Motor neuron (in vitro differentiated cells): ENCODE measurements around the gene OR5T1. TPM values are rescaled to one million over a fixed set of nuclear protein-coding genes. Genes with fewer than 3 reads are reported as not detected.

Experiments used
- ATAC-seq, 8 experiments: fragments of 200-7000 bp; cut with Tn5 transposase; replicated peaks in 6 of 8; 2 replicates each; pipeline ENCODE4 v1.8.0; 2021; ENCODE audit warnings: mild to moderate bottlenecking in 8 of 8, moderate library complexity in 8 of 8
- H3K27ac ChIP-seq, 2 donors: fragments of 250-450 bp; sonication (Bioruptor Pico); 2 replicates each; pipeline ENCODE4 v1.9.0; 2021; ENCODE audit warnings: antibody characterized with exemption in 2 of 2, mild to moderate bottlenecking in 2 of 2, moderate library complexity in 1 of 2
- H3K4me1 ChIP-seq, 2 donors: fragments of 250-450 bp; sonication (Bioruptor Pico); replicated peaks in 1 of 2; 2 replicates each; pipeline ENCODE4 v1.6.1; 2021; ENCODE audit warnings: antibody characterized with exemption in 2 of 2, mild to moderate bottlenecking in 2 of 2, moderate library complexity in 1 of 2
- H3K4me3 ChIP-seq, 5 donors: fragments of 250-450 bp; sonication (Bioruptor Pico); 2 replicates each; pipeline ENCODE4 v1.9.0; 2021; ENCODE audit warnings: antibody characterized with exemption in 5 of 5, mild to moderate bottlenecking in 5 of 5, moderate library complexity in 4 of 5
- WGBS, 10 experiments: fragments of 450-650 bp; shearing (Covaris generic); methylation state at CpG; one replicate each; pipeline ENCODE4 v1.0.0; 2022; 5-methylcytosine and 5-hydroxymethylcytosine counted together
- in situ Hi-C, 9 experiments: fragments of 400-800 bp; cut with MboI; loops; one replicate each; pipeline ENCODE4 v1.15.0; 2021; ENCODE audit warnings: low sequenced_read_pairs in 9 of 9, low pct_unique_long_range_greater_than_20kb in 2 of 9; ENCODE audit not compliant: unreplicated experiment in 9 of 9
- total RNA-seq, 8 experiments: library from RNA; unstranded; fragments of 300-600 nt; gene quantifications; 2 replicates each; pipeline versions ENCODE4 v1.2.3 to v1.2.4, GENCODE V29; 2022

Gene OR5T1
- under 1 TPM in 1 of 8 experiments, not detected in 7; 0.38 TPM for total RNA-seq

GRCh38 chr11:56273854-56274253, at the start of gene OR5T1:
Gene OR5T1 (plus strand): TSS chr11:56274154. CDS start chr11:56275639, 1,485 bp downstream.
- Histone ChIP-seq H3K27ac (no peak within 1 kb of the TSS), H3K4me3 (no peak within 1 kb of the TSS), H3K4me1 (no peaks in the 10 kb centered on the region)
- ATAC-seq = no peak
- in situ Hi-C loops = no loop called here

DNA sequence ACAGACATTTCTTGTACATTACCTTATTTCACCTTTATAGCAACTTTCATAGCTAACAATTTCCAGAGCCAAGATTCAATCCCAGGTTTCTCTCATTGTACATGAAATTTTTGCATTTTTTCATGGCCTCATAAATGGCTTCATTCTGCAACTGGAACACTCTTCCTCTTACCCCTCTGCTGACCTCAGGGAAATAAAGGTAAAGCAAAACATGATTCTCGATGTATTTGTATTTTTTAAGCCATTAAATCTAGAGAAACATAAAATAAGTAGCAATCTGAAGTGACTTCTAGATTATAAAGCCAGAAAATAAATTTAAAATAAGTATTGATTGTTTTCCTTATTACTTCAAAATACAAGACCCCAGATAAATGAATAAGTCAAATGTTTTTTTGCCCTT, 39.8 kb upstream of the OR5T1 start, which contains the start of gene OR5T2:
Gene OR5T2, minus strand, starts transcription at position 101 of the 400 bp plus-strand sequence. CDS start 1,193 bp downstream, outside the sequence.
- 0 to 83% (median 42%) methylated on average over 1 of the region's 1 CpG for WGBS, 10 experiments
- in situ Hi-C loops = loop anchor here in 1 of 9 experiments (25.0 kb wide), 1 partner anchor 97 kb away; the partner anchor contains the start of gene OR8J3

DNA sequence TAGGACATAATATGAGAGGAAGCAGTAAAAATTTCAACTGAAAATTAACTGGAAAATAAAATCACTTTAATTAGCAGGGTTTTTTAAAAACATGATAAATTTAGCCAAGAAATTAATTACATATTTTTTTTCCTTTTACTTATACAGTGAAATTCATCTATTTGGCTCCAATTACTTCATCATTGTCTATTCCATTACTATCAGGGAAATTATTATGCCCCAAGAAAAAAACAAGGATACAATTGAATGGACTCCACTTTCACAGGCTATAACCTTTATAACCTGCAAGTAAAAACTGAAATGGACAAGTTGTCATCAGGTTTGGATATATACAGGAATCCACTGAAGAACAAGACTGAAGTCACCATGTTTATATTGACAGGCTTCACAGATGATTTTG, 22.0 kb upstream of the OR5T1 start, which contains the start of gene OR5T3:
Gene OR5T3, plus strand, starts transcription at position 301 of the 400 bp plus-strand sequence. Its CDS starts 0 bp downstream, at position 301.
- no peak within 1 kb of the TSS for H3K4me3 ChIP-seq
- in situ Hi-C loops = no loop called here
- H3K27ac ChIP-seq = no peak within 1 kb of the TSS
- H3K4me1 ChIP-seq = no peaks in the 10 kb centered on the region
- no peak for ATAC-seq

More for the DNA sequence above, 39.8 kb upstream of the OR5T1 start, which contains the start of gene OR5T2:
- Histone ChIP-seq H3K27ac (no peak within 1 kb of the TSS), H3K4me3 (no peak within 1 kb of the TSS), H3K4me1 (no peaks in the 10 kb centered on the region)
- ATAC-seq = no peak

DNA sequence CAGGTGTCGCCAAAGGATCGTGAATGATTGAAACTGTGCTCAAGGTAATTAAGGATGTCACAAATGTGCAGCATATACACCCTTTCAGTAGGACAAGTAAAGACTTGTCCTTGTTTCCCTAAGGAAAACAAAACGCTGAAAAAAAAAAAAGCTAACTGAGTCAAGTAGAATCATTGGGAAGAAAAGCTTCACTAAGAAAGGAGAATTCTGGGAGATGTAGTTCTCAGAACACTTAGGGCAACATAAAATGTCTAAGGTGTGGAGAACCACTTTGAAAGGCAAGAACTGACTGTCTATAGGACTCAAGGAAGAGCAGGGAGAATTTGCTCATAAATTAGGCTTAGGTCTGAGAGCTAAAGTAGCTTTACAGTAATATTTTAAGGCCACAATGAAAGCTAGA, 2.9 kb upstream of the OR5T1 start:
- Histone ChIP-seq H3K4me1 (no peaks in the 10 kb centered on the region), H3K27ac (no peak overlapping the region), H3K4me3 (no peak overlapping the region)
- ATAC-seq = no peak
- WGBS, 10 experiments = 0 to 74% (median 58%) methylated on average over 2 to 3 of the region's 3 CpGs
- in situ Hi-C loops = no loop called here

GRCh38 chr11:56292154-56292553, 18.2 kb downstream of the OR5T1 start, which contains the start of gene OR8H1:
Gene OR8H1 (minus strand): TSS chr11:56292254. CDS start chr11:56291062, 1,192 bp downstream.
- in situ Hi-C loops = no loop called here
- Histone ChIP-seq H3K4me1 (no peaks in the 10 kb centered on the region), H3K27ac (no peak within 1 kb of the TSS), H3K4me3 (no peak within 1 kb of the TSS)
- 0 to 91% (median 67%) methylated on average over 1 to 2 of the region's 2 CpGs; no CpG with 5 or more reads in 1 of the 10 experiments for WGBS, 10 experiments
- ATAC-seq = no peak

DNA sequence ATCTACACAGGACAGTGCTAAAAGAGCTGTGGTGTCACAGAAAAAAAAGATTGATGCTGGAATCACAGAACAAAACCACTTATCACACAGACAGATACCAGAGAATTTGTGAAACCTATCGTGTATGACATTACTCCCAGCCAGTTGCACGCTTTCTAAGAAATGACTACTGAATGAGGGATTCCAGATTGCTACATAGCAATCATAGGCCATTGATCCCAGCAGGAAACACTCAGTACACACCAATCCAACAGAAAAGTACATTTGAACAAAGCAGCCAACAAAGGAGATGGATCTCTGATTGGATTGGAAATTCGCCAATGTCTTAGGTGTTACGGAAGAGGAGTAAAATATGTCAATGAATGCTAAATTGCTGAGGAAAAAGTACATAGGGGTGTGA, 22.9 kb downstream of the OR5T1 start:
- 0 to 100% (median 95%) methylated on average over 1 to 4 of the region's 4 CpGs; no CpG with 5 or more reads in 2 of the 10 experiments for WGBS, 10 experiments
- no peak for ATAC-seq
- in situ Hi-C loops = no loop called here
- H3K4me3 ChIP-seq = no peak overlapping the region
- H3K27ac ChIP-seq = no peak overlapping the region
- H3K4me1 ChIP-seq = no peaks in the 10 kb centered on the region

- no peak overlapping the region for H3K4me3 ChIP-seq
- ATAC-seq = no peak
- no peaks in the 10 kb centered on the region for H3K4me1 ChIP-seq
- in situ Hi-C loops = no loop called here
- WGBS, 10 experiments = no CpG with 5 or more reads among the region's 3 CpGs
- no peak overlapping the region for H3K27ac ChIP-seq
Measured at GRCh38 chr11:56307836-56308235, 33.9 kb downstream of the OR5T1 start.

GRCh38 chr11:56314844-56315243, 40.9 kb downstream of the OR5T1 start, which contains the start of gene OR8K3:
Gene OR8K3 (plus strand): TSS chr11:56315144. CDS start chr11:56318307, 3,163 bp downstream.
- Histone ChIP-seq H3K27ac (no peak within 1 kb of the TSS), H3K4me1 (no peaks in the 10 kb centered on the region), H3K4me3 (no peak within 1 kb of the TSS)
- no peak for ATAC-seq
- in situ Hi-C loops = no loop called here

Other genes with a start within 250 kb of the OR5T1 start
- gene OR5AS1, start 246.5 kb upstream of the OR5T1 start, total RNA-seq = under 1 TPM in 5 of 8 experiments, not detected in 3; 0.04 to 0.28 (median 0.05) TPM
- gene OR8I2, start 180.8 kb upstream of the OR5T1 start, total RNA-seq = under 1 TPM in 2 of 8 experiments, not detected in 6; 0.45 to 0.47 TPM
- under 1 TPM in 3 of 8 experiments, not detected in 5; 0.18 to 0.59 (median 0.47) TPM for gene OR8H2, start 170.5 kb upstream of the OR5T1 start, total RNA-seq
- gene OR8H3, start 151.8 kb upstream of the OR5T1 start, total RNA-seq = under 1 TPM in 1 of 8 experiments, not detected in 7; 0.49 TPM
- under 1 TPM in 1 of 8 experiments, not detected in 7; 0.14 TPM for gene OR8J3, start 134.0 kb upstream of the OR5T1 start, total RNA-seq
- gene OR8K5, start 113.8 kb upstream of the OR5T1 start, total RNA-seq = under 1 TPM in 1 of 8 experiments, not detected in 7; 0.33 TPM
- gene OR5J2, start 97.5 kb upstream of the OR5T1 start, total RNA-seq = not detected
- gene OR5T2, start 39.9 kb upstream of the OR5T1 start, total RNA-seq = under 1 TPM in 2 of 8 experiments, not detected in 6; 0.15 to 0.38 TPM
- not detected for gene OR5T3, start 21.9 kb upstream of the OR5T1 start, total RNA-seq
- gene OR8H1, start 18.1 kb downstream of the OR5T1 start, total RNA-seq = under 1 TPM in 1 of 8 experiments, not detected in 7; 0.09 TPM
- gene OR8K3, start 41.0 kb downstream of the OR5T1 start, total RNA-seq = not detected
- gene OR8K1, start 71.9 kb downstream of the OR5T1 start, total RNA-seq = not detected
- gene OR8J1, start 80.1 kb downstream of the OR5T1 start, total RNA-seq = under 1 TPM in 1 of 8 experiments, not detected in 7; 0.33 TPM
- under 1 TPM in 1 of 8 experiments, not detected in 7; 0.33 TPM for gene OR8U1, start 101.5 kb downstream of the OR5T1 start, total RNA-seq
- gene OR5AL1, start 138.5 kb downstream of the OR5T1 start, total RNA-seq = not detected
- not detected for gene OR5M3, start 199.2 kb downstream of the OR5T1 start, total RNA-seq
- not detected for gene OR5M8, start 217.2 kb downstream of the OR5T1 start, total RNA-seq